OCI-LY3 (cell line): Measurements from ENCODE around the gene NUMBL.

Experiments used
- H2AFZ ChIP-seq: fragments of 200-600, 300-600 bp; shearing (Covaris generic); 2 replicates; pipeline ENCODE4 v1.6.0; 2014; ENCODE audit warnings: antibody characterized with exemption, low read depth, low read length
- H3K27ac ChIP-seq: fragments of 200-600, 300-600 bp; sonication (generic); 2 replicates; pipeline ENCODE4 v1.5.1; 2014; ENCODE audit warnings: mild to moderate bottlenecking, low read length, moderate library complexity, mixed read lengths
- H3K27me3 ChIP-seq: fragments of 200-600, 300-600 bp; sonication (generic); 2 replicates; pipeline ENCODE4 v1.6.1; 2014; ENCODE audit warnings: low read depth, low read length, mixed read lengths
- H3K36me3 ChIP-seq: fragments of 200-600, 300-600 bp; sonication (generic); replicated peaks from 2 replicates; pipeline ENCODE3; 2014; ENCODE audit warnings: low read depth, low read length, mixed read lengths
- H3K4me1 ChIP-seq: fragments of 300-600, 200-600 bp; sonication (generic); 2 replicates; pipeline ENCODE4 v1.6.1; 2014; ENCODE audit warnings: low read length, mixed read lengths
- H3K4me2 ChIP-seq: fragments of 200-600, 300-600 bp; sonication (generic); 2 replicates; pipeline ENCODE4 v1.6.1; 2014; ENCODE audit warnings: low read length, mixed read lengths
- H3K4me3 ChIP-seq: fragments of 300-600, 200-600 bp; sonication (generic); 2 replicates; pipeline ENCODE4 v1.5.1; 2014; ENCODE audit warnings: antibody characterized with exemption, mild to moderate bottlenecking, low read length, moderate library complexity
- H3K79me2 ChIP-seq: fragments of 300-600, 200-600 bp; shearing (Covaris generic); 2 replicates; pipeline ENCODE4 v1.6.1; 2014; ENCODE audit warnings: mild to moderate bottlenecking, low read length, mixed read lengths
- H3K9ac ChIP-seq: fragments of 300-600, 200-600 bp; shearing (Covaris generic); 2 replicates; pipeline ENCODE4 v1.6.0; 2014; ENCODE audit warnings: mild to moderate bottlenecking, low read length, moderate library complexity
- H3K9me3 ChIP-seq: fragments of 200-600, 300-600 bp; shearing (Covaris generic); 2 replicates; pipeline ENCODE4 v1.6.1; 2014; ENCODE audit warnings: low read length, mixed read lengths; ENCODE audit not compliant: insufficient read depth
- H4K20me1 ChIP-seq: fragments of 200-600, 300-600 bp; sonication (generic); 2 replicates; pipeline ENCODE4 v1.6.1; 2016; ENCODE audit warnings: low read length, mixed read lengths; ENCODE audit not compliant: insufficient read depth
- CTCF ChIP-seq: fragments of 200-600, 300-600 bp; sonication (generic); IDR thresholded peaks from 2 replicates; pipeline ENCODE4 v1.5.1; 2014; ENCODE audit warnings: antibody characterized with exemption, low read length, low read depth
- EZH2phosphoT487 ChIP-seq: fragments of 200-600 bp; shearing (Covaris generic); IDR thresholded peaks from 2 replicates; pipeline ENCODE4 v1.6.1; 2018; ENCODE audit warnings: antibody characterized with exemption, mixed run types, low read depth

Gene NUMBL

GRCh38 chr19:40616178-40616577, 74.3 kb downstream of the NUMBL start:
- H3K27me3 ChIP-seq, result no peaks in the 10 kb centered on the region
- H3K79me2 ChIP-seq, result no peaks in the 10 kb centered on the region
- no peak overlapping the region for H3K4me2 ChIP-seq
- H3K36me3 ChIP-seq, result peaks cover 2% of the 10 kb centered on the region
- H4K20me1 ChIP-seq, result no peaks in the 10 kb centered on the region
- peaks cover 21% of the 10 kb centered on the region for H3K4me1 ChIP-seq
- no peak overlapping the region for H3K9ac ChIP-seq
- TF ChIP-seq CTCF (no peak), EZH2phosphoT487 (no peak)
- H2AFZ ChIP-seq, result no peak overlapping the region
- H3K9me3 ChIP-seq, result no peaks in the 10 kb centered on the region
- no peak overlapping the region for H3K4me3 ChIP-seq
- no peak overlapping the region for H3K27ac ChIP-seq
